ENCODE measurements around the gene FBXO31.
"Not testable (repeated sequence)": the region's sequence is repeated elsewhere in the genome, so short reads cannot be mapped to it uniquely, and the experiment has no call there.

Gene FBXO31

GRCh38 chr16:87411375-87412271, 28.0 kb upstream of the FBXO31 start:
- no peak for DNase-seq

GRCh38 chr16:87410968-87411367, 27.4 kb upstream of the FBXO31 start:
- DNase-seq, result no peak

GRCh38 chr16:87410530-87410929, 27.0 kb upstream of the FBXO31 start:
- DNase-seq, result no peak

GRCh38 chr16:87409781-87410180, 26.2 kb upstream of the FBXO31 start:
- DNase-seq, result no peak

GRCh38 chr16:87409153-87409552, 25.6 kb upstream of the FBXO31 start:
- DNase-seq, result no peak

- DNase-seq, result no peak
Measured at GRCh38 chr16:87407511-87408112, 24.0 kb upstream of the FBXO31 start.

- no peak for DNase-seq
Measured at GRCh38 chr16:87406495-87407088, 23.0 kb upstream of the FBXO31 start.

- no peak for DNase-seq
Measured at GRCh38 chr16:87404764-87405625, 21.4 kb upstream of the FBXO31 start.

GRCh38 chr16:87395181-87395842, 11.7 kb upstream of the FBXO31 start:
- DNase-seq, result no peak

GRCh38 chr16:87393680-87394055, 10.1 kb upstream of the FBXO31 start:
- no peak for DNase-seq

- DNase-seq, result peak; percentile 55
Measured at GRCh38 chr16:87392821-87393679, 9.5 kb upstream of the FBXO31 start.

GRCh38 chr16:87391950-87392820, 8.6 kb upstream of the FBXO31 start, which contains the start of gene MAP1LC3B:
TSS of gene MAP1LC3B (plus strand) at chr16:87392336. CDS start at chr16:87392428, 92 bp downstream.
- DNase-seq, result peak; percentile 96

GRCh38 chr16:87391324-87391949, 7.9 kb upstream of the FBXO31 start:
- no peak for DNase-seq

- no peak for DNase-seq
Measured at GRCh38 chr16:87390641-87391323, 7.2 kb upstream of the FBXO31 start.

- not testable (repeated sequence) for DNase-seq
Measured at GRCh38 chr16:87389914-87390313, 6.3 kb upstream of the FBXO31 start.

GRCh38 chr16:87389245-87389644, 5.7 kb upstream of the FBXO31 start:
- no peak for DNase-seq

GRCh38 chr16:87388818-87389134, 5.2 kb upstream of the FBXO31 start:
- DNase-seq, result no peak

- DNase-seq, result peak; percentile 85
Measured at GRCh38 chr16:87387942-87388817, 4.6 kb upstream of the FBXO31 start.

GRCh38 chr16:87384875-87385167, 1.2 kb upstream of the FBXO31 start:
- not testable (repeated sequence) for DNase-seq

Measured in activated naive CD4-positive, alpha-beta T cell treated with anti-CD3 and anti-CD28 coated beads, Interleukin-2, amount 50 U/mL, for 16 hours (primary cell).